Fibroblast of mammary gland (primary cell): Measurements from ENCODE around the gene ENGASE.
A peak's percentile ranks its signal among the peaks of the same experiment; 100 is the strongest.

ENCODE experiments used
- DNase-seq: peaks from one replicate; pipeline ENCODE4 v3.0.0-alpha.2; 2010; ENCODE audit warnings: low read depth
- H3K4me3 ChIP-seq: 2 replicates; pipeline ENCODE4 v1.5.1; 2011; ENCODE audit warnings: low read depth, mild to moderate bottlenecking, low read length, moderate library complexity; ENCODE audit not compliant: control insufficient read depth
- TF ChIP-seq, protein P1 (sequence below): conservative IDR thresholded peaks from 2 replicates; pipeline ENCODE4 v1.5.1; 2011; ENCODE audit warnings: low read depth, low read length, inconsistent platforms; ENCODE audit not compliant: control insufficient read depth, insufficient read depth

ENGASE gene

DNA sequence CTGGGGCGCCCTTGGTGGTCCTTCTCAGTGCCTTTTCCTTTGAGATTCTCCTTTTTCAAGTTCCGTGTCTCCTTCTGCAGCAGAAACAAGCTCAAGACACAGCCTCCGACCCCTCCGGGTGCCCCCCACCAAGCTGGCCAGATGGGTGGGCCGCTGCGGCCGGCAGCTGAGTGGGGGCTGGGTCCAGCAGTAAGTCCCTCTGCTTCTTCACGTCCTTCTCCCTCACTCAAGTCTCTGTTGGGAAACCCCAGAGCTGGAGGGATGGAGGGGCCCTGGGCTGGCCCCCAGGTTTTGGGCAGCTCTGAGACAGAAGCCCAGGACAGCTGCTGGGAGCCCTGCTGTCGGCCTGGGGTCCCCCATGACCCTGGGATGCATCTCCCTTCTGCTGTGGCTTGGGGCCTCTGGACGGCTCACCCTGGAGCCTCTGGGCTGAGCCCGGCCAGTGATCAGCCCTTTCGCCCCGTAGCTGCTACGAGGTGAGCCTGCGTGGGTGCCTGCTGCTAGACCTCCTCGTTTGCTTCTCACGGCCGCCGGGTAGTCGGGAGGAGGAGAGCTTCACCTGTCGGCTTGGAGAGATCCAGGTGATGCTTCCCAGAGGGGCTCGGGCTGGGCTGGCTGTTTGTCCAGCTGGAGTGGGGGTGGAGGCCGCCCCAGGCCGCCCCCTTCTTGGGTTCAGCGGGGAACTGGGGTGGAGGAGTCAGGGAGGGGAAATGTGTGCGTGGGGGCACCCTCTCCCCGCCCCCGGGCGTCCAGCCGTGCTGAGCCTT is 10.7 kb downstream of the ENGASE start:
- TF ChIP-seq, protein P1, sequence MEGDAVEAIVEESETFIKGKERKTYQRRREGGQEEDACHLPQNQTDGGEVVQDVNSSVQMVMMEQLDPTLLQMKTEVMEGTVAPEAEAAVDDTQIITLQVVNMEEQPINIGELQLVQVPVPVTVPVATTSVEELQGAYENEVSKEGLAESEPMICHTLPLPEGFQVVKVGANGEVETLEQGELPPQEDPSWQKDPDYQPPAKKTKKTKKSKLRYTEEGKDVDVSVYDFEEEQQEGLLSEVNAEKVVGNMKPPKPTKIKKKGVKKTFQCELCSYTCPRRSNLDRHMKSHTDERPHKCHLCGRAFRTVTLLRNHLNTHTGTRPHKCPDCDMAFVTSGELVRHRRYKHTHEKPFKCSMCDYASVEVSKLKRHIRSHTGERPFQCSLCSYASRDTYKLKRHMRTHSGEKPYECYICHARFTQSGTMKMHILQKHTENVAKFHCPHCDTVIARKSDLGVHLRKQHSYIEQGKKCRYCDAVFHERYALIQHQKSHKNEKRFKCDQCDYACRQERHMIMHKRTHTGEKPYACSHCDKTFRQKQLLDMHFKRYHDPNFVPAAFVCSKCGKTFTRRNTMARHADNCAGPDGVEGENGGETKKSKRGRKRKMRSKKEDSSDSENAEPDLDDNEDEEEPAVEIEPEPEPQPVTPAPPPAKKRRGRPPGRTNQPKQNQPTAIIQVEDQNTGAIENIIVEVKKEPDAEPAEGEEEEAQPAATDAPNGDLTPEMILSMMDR: no peak
- DNase-seq: no peak

DNA sequence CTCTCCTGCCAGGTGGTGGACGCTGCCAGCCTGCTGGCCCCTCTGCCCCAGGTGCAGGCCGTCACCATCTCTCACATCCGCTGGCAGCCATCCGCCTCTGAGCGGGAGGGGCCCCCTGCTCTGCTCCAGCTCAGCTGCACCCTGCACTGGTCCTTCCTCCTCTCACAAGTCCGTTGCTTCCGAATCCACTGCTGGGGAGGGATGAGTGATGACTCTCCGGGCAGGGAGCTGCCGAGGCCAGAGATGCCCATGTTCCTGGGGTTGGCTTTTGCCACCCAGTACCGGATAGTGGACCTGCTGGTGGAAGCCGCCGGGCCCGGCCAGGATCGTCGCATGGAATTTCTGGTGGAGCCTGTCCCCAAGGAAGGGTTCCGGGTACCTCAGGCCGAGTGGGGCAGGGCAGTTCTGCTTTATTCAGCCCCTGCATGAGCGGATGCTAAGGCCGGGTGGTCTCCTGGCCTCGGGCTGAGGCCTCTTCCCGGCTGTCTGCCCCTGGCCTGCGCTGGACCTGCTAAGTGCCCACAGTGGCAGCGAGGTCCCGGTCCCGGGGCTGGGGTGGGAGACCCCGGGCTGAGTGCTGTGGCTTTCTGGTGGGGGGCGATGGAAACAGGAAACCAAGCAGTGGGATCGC is 11.4 kb downstream of the ENGASE start:
- TF ChIP-seq, protein P1: no peak
- DNase-seq: no peak
- no peak overlapping the region for H3K4me3 ChIP-seq

More for the DNA sequence above, 10.7 kb downstream of the ENGASE start:
- no peak overlapping the region for H3K4me3 ChIP-seq

DNA sequence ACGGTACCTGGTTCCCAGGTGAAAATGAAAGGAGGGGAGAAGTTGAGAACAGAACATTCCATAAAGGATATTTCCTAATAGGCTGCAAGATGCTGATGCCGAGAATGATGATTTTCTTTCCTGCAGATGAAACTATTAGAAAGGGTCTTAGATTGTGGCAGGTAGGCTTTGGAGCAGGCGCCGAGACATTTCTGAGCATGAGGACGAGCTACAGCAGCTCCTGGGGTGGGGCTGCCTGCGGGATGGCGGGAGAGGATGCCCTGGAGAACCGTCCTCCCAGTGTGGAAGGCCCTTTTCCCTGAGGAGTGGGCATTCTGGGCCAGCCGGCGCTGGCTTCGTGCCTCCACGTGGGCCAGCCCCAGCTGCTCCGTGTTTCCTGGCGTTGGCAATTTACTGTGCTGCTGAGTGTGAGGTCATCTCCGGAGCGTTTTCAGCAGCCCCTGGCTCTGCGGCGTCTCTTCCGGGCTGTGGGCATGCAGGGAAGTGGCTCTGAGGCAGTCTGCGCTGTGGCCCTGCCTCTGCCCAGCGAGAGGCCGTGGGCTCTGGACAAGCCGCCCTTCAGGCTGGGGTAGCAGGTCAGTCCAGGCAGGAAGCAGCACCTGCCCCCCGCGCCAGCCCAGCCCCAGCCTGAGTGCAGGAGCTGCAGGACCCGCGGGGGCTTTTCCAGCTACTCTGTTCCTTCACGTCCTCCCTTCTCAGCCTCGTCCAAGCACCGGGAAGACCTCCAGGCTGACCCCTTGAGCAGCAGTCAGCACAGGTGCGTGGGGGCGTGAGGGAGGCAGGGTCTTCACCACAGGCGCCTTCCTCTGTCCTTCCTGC is 12.2 kb downstream of the ENGASE start:
- no peak for DNase-seq
- H3K4me3 ChIP-seq: no peak overlapping the region
- TF ChIP-seq, protein P1: no peak

DNA sequence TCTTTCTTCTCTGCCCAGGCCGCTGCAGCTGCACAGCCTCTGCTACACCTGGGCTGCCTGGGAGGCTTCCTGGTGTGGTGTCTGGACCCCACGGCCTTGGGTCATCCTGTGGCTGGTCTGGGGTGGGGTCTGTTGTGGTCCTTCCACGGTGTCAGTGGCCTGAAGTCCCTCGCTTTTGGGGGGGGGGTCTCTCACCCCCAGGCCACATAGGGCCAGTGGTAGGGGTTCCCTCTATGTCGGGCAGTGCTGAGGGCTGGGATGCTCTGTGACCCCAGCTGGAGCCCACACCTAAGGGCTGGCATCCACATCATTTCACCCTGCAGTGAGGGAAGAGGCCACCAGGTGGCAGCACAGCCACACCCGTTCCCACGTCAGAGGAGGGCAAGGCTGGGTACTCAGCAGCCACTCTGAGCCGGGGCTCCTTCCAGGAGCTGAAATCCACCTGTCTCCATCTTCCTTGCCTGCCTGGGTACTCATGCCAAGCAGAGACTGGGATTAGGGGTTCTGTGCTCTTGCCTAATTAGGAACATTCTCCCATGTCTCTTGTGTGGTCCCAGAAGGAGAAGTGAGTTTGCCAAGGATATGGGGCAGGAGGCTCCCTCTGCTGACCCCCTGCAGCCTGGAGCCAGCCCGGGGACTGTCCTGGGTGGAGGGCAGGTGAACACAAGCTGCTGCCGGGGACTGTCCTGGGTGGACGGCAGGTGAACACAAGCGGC is 13.0 kb downstream of the ENGASE start:
- no peak overlapping the region for H3K4me3 ChIP-seq
- TF ChIP-seq, protein P1: peak; percentile 86
- peak; percentile 45 for DNase-seq

DNA sequence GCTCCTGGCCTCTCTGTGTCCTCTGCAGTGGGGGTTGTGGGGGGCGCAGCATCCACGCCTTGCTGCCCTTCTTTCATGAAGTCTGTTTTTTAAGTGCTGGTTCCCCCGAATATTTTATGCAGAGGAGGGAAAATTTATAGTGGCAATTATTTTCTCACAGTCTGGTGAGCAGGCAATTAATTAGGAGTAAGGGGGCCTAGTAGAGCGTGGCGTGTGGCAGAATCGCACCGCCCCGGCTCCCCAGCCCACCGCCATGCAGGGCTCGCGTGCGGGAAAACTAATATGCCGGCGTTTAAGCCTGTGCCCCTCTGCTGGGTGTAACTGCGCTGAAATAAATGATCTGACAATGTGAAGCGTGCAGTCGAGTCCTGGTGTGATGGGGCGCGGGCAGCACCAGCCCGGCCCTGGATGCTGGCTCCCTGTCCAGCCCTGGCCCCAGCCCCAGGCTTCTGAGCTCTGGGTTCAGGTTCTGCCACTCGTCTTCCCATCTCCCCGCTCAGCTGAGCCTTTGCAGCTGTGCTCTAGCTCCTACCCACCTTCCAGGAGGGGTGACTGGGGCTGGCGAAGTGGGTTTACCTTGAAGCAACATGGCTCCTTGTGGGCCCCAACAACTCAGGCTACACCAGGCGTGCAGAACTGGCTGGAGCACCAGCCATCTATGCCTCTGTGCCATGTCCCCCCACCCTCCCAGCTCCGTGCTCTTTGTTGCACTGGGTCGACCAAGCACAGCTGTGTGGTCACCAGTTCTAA is 13.8 kb downstream of the ENGASE start:
- H3K4me3 ChIP-seq: no peak overlapping the region
- TF ChIP-seq, protein P1: no peak
- no peak for DNase-seq

DNA sequence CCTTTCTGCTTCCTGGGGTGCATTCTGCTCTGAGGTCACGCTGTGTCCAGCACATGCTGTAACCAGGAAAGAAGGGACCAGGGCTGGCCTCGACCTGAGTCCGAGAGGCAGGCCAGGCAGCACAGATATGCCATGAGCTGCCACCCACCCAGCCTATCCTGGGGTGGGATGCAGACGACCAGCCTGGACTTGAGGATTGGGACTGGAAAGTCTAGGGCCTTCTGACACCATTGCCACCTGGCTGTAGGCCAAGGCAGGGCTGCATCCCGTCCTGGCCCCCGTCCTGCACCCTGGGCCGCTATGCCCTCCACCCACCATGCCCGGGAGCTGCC is 14.3 kb downstream of the ENGASE start:
- no peak for DNase-seq
- no peak overlapping the region for H3K4me3 ChIP-seq
- TF ChIP-seq, protein P1: no peak
